ENCODE results near the gene KLHL22. TPM values are rescaled to one million over a fixed set of nuclear protein-coding genes. Genes with fewer than 3 reads are reported as not detected.
"Not testable (repeated sequence)": the region's sequence is repeated elsewhere in the genome, so short reads cannot be mapped to it uniquely, and the experiment has no call there.

The KLHL22 gene
- polyA plus RNA-seq, 3 donors = 27.9 to 40.1 (median 35.8) TPM

- DNase-seq (ENCODE audit: extremely low read depth in 1 of 11, low read depth in 9 of 11, low spot score in 4 of 11) = no peak
These were observed 36.4 kb downstream of the KLHL22 start for GRCh38 chr22:20459152-20459542.

GRCh38 chr22:20458530-20459151, 37.0 kb downstream of the KLHL22 start:
- DNase-seq (ENCODE audit: extremely low read depth in 1 of 11, low read depth in 9 of 11, low spot score in 4 of 11) = no peak

DNA sequence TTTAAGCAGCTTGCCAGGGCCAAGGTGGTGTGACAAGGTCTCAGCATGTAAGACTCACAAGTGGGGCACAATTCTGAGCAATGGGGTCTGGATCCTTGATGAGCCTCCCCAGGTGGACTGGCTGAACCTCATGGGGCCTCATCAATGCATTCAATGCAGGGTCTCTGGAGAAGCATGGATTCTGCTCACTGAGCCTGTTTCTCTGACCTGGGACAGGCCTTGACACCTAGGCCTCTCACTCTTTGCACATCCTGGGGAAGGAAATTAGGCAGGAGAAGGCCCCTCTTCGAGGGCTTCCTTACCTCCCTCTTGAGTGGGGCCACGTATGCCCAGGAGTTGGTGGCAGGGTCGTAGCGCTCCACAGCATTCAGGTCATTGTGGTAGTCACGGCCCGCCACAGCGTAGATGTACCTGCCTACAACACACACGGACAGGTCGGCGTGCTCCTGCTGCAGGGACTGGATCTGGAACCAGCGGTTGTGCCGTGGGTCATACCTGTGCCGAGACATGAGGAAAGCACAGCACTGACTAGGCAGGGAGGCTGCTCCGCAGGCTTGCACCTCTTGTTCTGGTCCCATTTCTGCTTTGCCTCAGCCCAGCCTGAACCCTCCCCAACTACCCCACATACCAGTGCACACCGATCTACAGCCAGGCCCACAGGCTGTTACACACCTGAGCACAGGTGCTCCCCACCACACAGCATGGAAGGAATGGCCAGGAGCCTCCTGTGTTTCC, 37.9 kb downstream of the KLHL22 start:
- DNase-seq (ENCODE audit: extremely low read depth in 1 of 11, low read depth in 9 of 11, low spot score in 4 of 11) = no peak

DNA sequence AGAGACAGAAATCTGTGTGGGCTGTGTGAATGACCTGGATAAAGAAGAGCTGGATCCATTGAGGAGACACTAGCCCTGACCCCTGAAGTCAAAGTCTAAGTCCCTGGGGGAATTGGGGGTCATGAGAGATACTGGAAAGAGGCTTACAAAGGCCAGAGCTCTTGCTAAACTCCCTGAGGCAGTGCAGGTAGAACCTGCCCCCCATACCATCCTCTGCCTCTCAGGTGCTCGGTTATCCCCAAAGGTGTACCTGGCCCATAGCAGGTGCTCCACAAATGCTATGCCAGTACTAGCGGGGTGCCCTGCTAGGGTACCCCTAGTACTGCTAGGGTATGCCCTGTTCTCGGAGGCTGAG, 38.9 kb downstream of the KLHL22 start:
- DNase-seq (ENCODE audit: extremely low read depth in 1 of 11, low read depth in 9 of 11, low spot score in 4 of 11) = no peak

- DNase-seq (ENCODE audit: extremely low read depth in 1 of 11, low read depth in 9 of 11, low spot score in 4 of 11) = peak in 10 of 11 donors; percentile 47 to 82 (median 71)
These were observed 39.4 kb downstream of the KLHL22 start for GRCh38 chr22:20456064-20456721.

- DNase-seq (ENCODE audit: extremely low read depth in 1 of 11, low read depth in 9 of 11, low spot score in 4 of 11) = no peak
These were observed 39.9 kb downstream of the KLHL22 start for GRCh38 chr22:20455709-20456063.

- no peak for DNase-seq (ENCODE audit: extremely low read depth in 1 of 11, low read depth in 9 of 11, low spot score in 4 of 11)
These were observed 42.4 kb downstream of the KLHL22 start for GRCh38 chr22:20453222-20453621.

DNA sequence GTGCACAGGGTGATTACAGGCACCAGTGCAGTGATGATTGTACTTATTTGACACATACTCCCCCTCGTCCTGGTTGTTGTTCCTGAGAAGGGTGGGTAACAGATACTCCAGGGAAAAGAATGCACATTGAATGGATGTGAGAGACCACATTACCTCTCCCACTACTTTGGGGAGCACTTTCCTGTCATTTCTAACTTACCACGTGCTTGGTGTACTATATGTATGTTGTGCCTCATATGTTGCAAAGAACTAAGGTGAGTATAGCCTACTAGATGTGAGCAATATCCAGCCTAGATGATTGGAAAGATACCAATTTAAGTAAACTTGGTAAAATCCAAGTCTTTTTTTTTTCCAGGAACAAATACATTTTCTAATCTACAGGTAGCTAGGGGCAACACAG, 43.7 kb downstream of the KLHL22 start:
- no peak for DNase-seq (ENCODE audit: extremely low read depth in 1 of 11, low read depth in 9 of 11, low spot score in 4 of 11)

DNA sequence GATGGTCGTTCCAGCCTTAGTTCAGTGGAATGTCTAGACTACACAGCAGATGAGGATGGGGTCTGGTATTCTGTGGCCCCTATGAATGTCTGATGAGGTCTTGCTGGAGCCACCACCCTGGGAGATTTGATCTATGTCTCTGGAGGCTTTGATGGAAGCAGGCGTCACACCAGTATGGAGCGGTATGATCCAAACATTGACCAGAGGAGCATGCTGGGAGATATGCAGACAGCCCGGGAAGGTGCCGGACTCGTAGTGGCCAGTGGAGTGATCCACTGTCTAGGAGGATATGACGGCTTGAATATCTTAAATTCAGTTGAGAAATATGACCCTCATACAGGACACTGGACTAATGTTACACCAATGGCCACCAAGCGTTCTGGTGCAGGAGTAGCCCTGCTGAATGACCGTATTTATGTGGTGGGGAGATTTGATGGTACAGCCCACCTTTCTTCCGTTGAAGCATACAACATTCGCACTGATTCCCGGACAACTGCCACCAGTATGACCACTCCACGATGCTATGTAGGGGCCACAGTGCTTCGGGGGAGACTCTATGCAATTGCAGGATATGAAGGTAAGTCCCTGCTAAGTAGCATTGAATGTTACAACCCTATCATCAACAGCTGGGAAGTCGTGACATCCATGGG, 44.3 kb downstream of the KLHL22 start:
- DNase-seq (ENCODE audit: extremely low read depth in 1 of 11, low read depth in 9 of 11, low spot score in 4 of 11) = not testable (repeated sequence)

GRCh38 chr22:20450551-20450906, 45.1 kb downstream of the KLHL22 start:
- DNase-seq (ENCODE audit: extremely low read depth in 1 of 11, low read depth in 9 of 11, low spot score in 4 of 11) = no peak

DNA sequence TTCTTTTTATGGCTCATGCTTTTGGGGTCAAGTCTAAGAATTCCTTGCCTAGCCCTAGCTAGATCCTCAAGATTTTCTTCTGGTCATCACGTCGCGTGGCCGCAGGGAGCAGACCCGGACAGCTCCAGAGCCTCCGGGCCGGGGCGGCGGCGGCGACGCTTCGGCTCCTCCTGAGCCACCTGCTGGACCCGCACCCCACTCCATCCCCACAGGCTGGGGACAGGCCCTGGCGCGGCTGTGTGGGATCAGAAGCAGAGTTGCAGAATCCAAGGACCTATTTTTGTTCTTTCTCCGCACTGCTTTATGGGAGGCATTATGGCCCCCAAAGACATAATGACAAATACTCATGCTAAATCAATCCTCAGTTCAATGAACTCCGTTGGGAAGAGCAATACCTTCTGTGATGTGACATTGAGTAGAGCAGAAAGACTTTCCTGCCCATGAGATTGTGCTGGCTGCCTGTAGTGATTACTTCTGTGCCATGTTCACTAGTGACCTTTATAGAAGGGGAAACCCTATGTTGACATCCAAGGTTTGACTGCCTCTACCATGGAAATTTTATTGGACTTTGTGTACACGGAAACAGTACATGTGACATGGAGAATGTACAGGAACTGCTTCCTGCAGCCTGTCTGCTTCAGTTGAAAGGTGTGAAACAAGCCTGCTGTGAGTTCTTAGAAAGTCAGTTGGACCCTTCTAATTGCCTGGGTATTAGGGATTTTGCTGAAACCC, 45.6 kb downstream of the KLHL22 start:
- no peak for DNase-seq (ENCODE audit: extremely low read depth in 1 of 11, low read depth in 9 of 11, low spot score in 4 of 11)

DNA sequence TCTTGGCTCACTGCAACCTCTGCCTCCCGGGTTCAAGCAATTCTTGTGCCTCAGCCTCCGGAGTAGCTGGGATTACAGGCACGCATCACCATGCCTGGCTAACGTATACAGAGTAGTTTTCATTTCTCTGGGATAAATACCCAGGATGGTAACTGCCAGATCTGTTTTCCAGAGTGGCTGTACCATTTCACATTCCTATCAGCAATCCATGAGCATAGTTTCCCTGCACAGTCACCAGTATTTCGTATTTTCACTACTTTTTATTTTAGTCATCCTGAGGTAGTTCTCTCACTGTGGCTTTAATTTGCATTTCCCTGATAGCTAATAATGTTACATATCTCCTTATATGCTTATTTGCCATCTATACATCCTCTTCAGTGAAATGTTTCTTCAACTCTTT, 47.0 kb downstream of the KLHL22 start:
- no peak for DNase-seq (ENCODE audit: extremely low read depth in 1 of 11, low read depth in 9 of 11, low spot score in 4 of 11)

- no peak for DNase-seq (ENCODE audit: extremely low read depth in 1 of 11, low read depth in 9 of 11, low spot score in 4 of 11)
These were observed 49.1 kb downstream of the KLHL22 start for GRCh38 chr22:20446383-20446970.

- no peak for DNase-seq (ENCODE audit: extremely low read depth in 1 of 11, low read depth in 9 of 11, low spot score in 4 of 11)
These were observed 51.3 kb downstream of the KLHL22 start for GRCh38 chr22:20444325-20444724.

- no peak for DNase-seq (ENCODE audit: extremely low read depth in 1 of 11, low read depth in 9 of 11, low spot score in 4 of 11)
These were observed 52.9 kb downstream of the KLHL22 start for GRCh38 chr22:20442485-20443284.

- no peak for DNase-seq (ENCODE audit: extremely low read depth in 1 of 11, low read depth in 9 of 11, low spot score in 4 of 11)
These were observed 53.7 kb downstream of the KLHL22 start for GRCh38 chr22:20441631-20442484.
